Measurements from ENCODE around the gene FBLN7.

GRCh38 chr2:112162341-112162740 lies 24.2 kb downstream of the FBLN7 start:
- TF ChIP-seq TAF1 (conservative IDR thresholded peaks at IDR 0.05) (no peak), CTCF (IDR thresholded peaks at IDR 0.05; ENCODE audit: low read depth, low read length, missing input control) (no peak), MAX (IDR thresholded peaks at IDR 0.05) (no peak)
